Keratinocyte (primary cell): ENCODE results near the gene CERS1. TPM values are rescaled to one million over a fixed set of nuclear protein-coding genes. Genes with fewer than 3 reads are reported as not detected.

Experiments used
- DNase-seq: peaks from one replicate; pipeline ENCODE4 v3.0.0-alpha.2; 2011; ENCODE audit warnings: low read depth, missing footprints, low spot score
- FAIRE-seq: peaks from 2 replicates; lab custom pipeline; 2011; peaks lifted over from hg19 to GRCh38; lab: Jason Lieb, UNC
- H2AFZ ChIP-seq: 2 replicates; pipeline ENCODE4 v1.6.0; 2012; ENCODE audit warnings: low read length, control low read depth, inconsistent platforms; ENCODE audit not compliant: control insufficient read depth
- H3K27ac ChIP-seq: 2 replicates; pipeline ENCODE4 v1.5.1; 2011; ENCODE audit warnings: low read length; ENCODE audit not compliant: control insufficient read depth, insufficient read depth
- H3K27me3 ChIP-seq: 3 replicates; pipeline ENCODE4 v1.6.0; 2011; ENCODE audit warnings: low read length; ENCODE audit not compliant: control insufficient read depth, insufficient read depth; ENCODE audit errors: extremely low read depth
- H3K36me3 ChIP-seq, 2 experiments: 2 replicates in 1 of 2; 3 replicates in 1 of 2; pipeline ENCODE4 v1.5.1; 2011; ENCODE audit warnings: low read length in 2 of 2, mild to moderate bottlenecking in 1 of 2; ENCODE audit not compliant: control insufficient read depth in 2 of 2, insufficient read depth in 2 of 2; ENCODE audit errors: extremely low read depth in 1 of 2
- H3K4me1 ChIP-seq: 3 replicates; pipeline ENCODE4 v1.5.1; 2011; ENCODE audit warnings: low read length; ENCODE audit not compliant: control insufficient read depth, insufficient read depth; ENCODE audit errors: extremely low read depth
- H3K4me2 ChIP-seq: 3 replicates; pipeline ENCODE4 v1.6.0; 2011; ENCODE audit warnings: low read depth, low read length; ENCODE audit not compliant: control insufficient read depth, insufficient read depth; ENCODE audit errors: extremely low read depth
- H3K4me3 ChIP-seq, 3 experiments: fragments of 200-600 bp in 1 of 3; sonication (generic) in 1 of 3; 2 replicates in 2 of 3; 3 replicates in 1 of 3; pipeline ENCODE4 v1.5.1; 2011 to 2016; ENCODE audit warnings: low read length in 3 of 3, mild to moderate bottlenecking in 3 of 3, control low read depth in 2 of 3, inconsistent platforms in 1 of 3, low read depth in 1 of 3, mixed read lengths in 1 of 3, mixed run types in 1 of 3, moderate library complexity in 1 of 3; ENCODE audit not compliant: control insufficient read depth in 2 of 3, insufficient read depth in 2 of 3; ENCODE audit errors: extremely low read depth in 1 of 3
- H3K79me2 ChIP-seq: 2 replicates; pipeline ENCODE4 v1.6.0; 2012; ENCODE audit warnings: low read length; ENCODE audit not compliant: control insufficient read depth, insufficient read depth
- H3K9ac ChIP-seq: 3 replicates; pipeline ENCODE4 v1.6.0; 2011; ENCODE audit warnings: low read length; ENCODE audit not compliant: control insufficient read depth, insufficient read depth; ENCODE audit errors: extremely low read depth
- H3K9me1 ChIP-seq: 3 replicates; pipeline ENCODE4 v1.6.0; 2011; ENCODE audit warnings: low read length; ENCODE audit not compliant: control insufficient read depth, insufficient read depth; ENCODE audit errors: extremely low read depth
- H3K9me3 ChIP-seq: 2 replicates; pipeline ENCODE4 v1.5.1; 2012; ENCODE audit warnings: low read depth, low read length; ENCODE audit not compliant: control insufficient read depth
- H4K20me1 ChIP-seq: 3 replicates; pipeline ENCODE4 v1.6.0; 2011; ENCODE audit warnings: low read length; ENCODE audit not compliant: control insufficient read depth, insufficient read depth; ENCODE audit errors: extremely low read depth
- CTCF ChIP-seq, 3 experiments: IDR thresholded peaks in 1 of 3; conservative IDR thresholded peaks in 1 of 3; optimal IDR thresholded peaks in 1 of 3; 2 replicates in 2 of 3; 3 replicates in 1 of 3; pipeline versions ENCODE3 to v1.5.1; 2011; ENCODE audit warnings: low read length in 3 of 3, mild to moderate bottlenecking in 3 of 3, moderate library complexity in 2 of 3, control low read depth in 1 of 3, inconsistent platforms in 1 of 3; ENCODE audit not compliant: insufficient read depth in 2 of 3; ENCODE audit errors: extremely low read depth in 1 of 3
- EZH2 ChIP-seq: IDR thresholded peaks from one replicate; pipeline ENCODE4 v1.6.1; 2012; ENCODE audit warnings: inconsistent platforms, mild to moderate bottlenecking, low read length, moderate library complexity
- dilution Hi-C: fragments of 300-500 bp; cut with MboI; formaldehyde crosslinking; loops from one replicate; pipeline ENCODE4 v1.7.0; 2020; ENCODE audit warnings: low sequenced_read_pairs; ENCODE audit not compliant: extremely low pct_ligation_motif_present
- polyA plus RNA-seq, 5 experiments: library from polyadenylated mRNA; depleted of rRNA in 3 of 5; stranded (reverse) in 3 of 5; stranded (forward) in 1 of 5; unstranded in 1 of 5; fragments of >200 nt; gene quantifications; 1 replicate in 1 of 5; 2 replicates in 3 of 5; 3 replicates in 1 of 5; pipeline versions ENCODE4 v1.2.1 to v1.2.3, GENCODE V29; 2011 to 2012; ENCODE audit warnings: missing spikeins in 2 of 5, low read depth in 1 of 5, low replicate concordance in 1 of 5

The CERS1 gene
- polyA plus RNA-seq, 1 donor (not counting 4 experiments of a cell fraction or from before 2014, with no cell fraction given), result 0.09 TPM

- FAIRE-seq, result peak; percentile 32
- TF ChIP-seq CTCF (optimal IDR thresholded peaks at IDR 0.05 in 1 of 3, IDR thresholded peaks at IDR 0.05 in 1 of 3, conservative IDR thresholded peaks at IDR 0.05 in 1 of 3; ENCODE audit: extremely low read depth in 1 of 3, insufficient read depth in 2 of 3, low read length in 3 of 3) (no peak), EZH2 (no peak)
- Histone ChIP-seq H3K4me3 (peak overlapping the region; percentile 89 to 96 (median 95)), H3K9me1 (no peaks in the 10 kb centered on the region), H3K4me1 (peaks cover 10% of the 10 kb centered on the region), H3K79me2 (peaks cover 46% of the 10 kb centered on the region), H3K9me3 (no peaks in the 10 kb centered on the region), H3K4me2 (peak overlapping the region; percentile 91), H2AFZ (no peak overlapping the region), H3K27ac (peak overlapping the region; percentile 84), H3K9ac (peak overlapping the region; percentile 92), H3K36me3 (peaks cover 12 to 21% of the 10 kb centered on the region in 2 experiments), H3K27me3 (no peaks in the 10 kb centered on the region), H4K20me1 (no peaks in the 10 kb centered on the region)
- dilution Hi-C loops, result no loop called here
- no peak for DNase-seq
Observed at GRCh38 chr19:18939922-18940768, 44.2 kb upstream of the CERS1 start.

GRCh38 chr19:18939163-18939562, 43.2 kb upstream of the CERS1 start:
- Histone ChIP-seq H3K4me3 (peak overlapping the region; percentile 89 to 96 (median 95)), H3K4me2 (peak overlapping the region; percentile 91), H3K4me1 (peaks cover 19% of the 10 kb centered on the region), H3K9me1 (no peaks in the 10 kb centered on the region), H4K20me1 (peaks cover 5% of the 10 kb centered on the region), H3K36me3 (peaks cover 14 to 26% of the 10 kb centered on the region in 2 experiments), H3K27me3 (no peaks in the 10 kb centered on the region), H3K79me2 (peaks cover 51% of the 10 kb centered on the region), H3K27ac (no peak overlapping the region), H3K9ac (no peak overlapping the region), H2AFZ (no peak overlapping the region), H3K9me3 (no peaks in the 10 kb centered on the region)
- dilution Hi-C loops, result no loop called here
- no peak for TF ChIP-seq EZH2
- no peak for TF ChIP-seq CTCF (optimal IDR thresholded peaks at IDR 0.05 in 1 of 3, IDR thresholded peaks at IDR 0.05 in 1 of 3, conservative IDR thresholded peaks at IDR 0.05 in 1 of 3; ENCODE audit: extremely low read depth in 1 of 3, insufficient read depth in 2 of 3, low read length in 3 of 3)
- FAIRE-seq (no peak), DNase-seq (no peak)
